H1 (cell line): ENCODE data around the gene TP73. TPM values are rescaled to one million over a fixed set of nuclear protein-coding genes. Genes with fewer than 3 reads are reported as not detected.

Experiments
- CTCF ChIA-PET: fragments of 300-600 bp; sonication (Branson Sonifier 250); formaldehyde crosslinking; loops from one replicate; lab custom pipeline; 2021; ENCODE audit not compliant: partially characterized antibody; lab: Charles Lee
- POLR2A ChIA-PET: fragments of 300-600 bp; sonication (Branson Sonifier 250); formaldehyde crosslinking; loops from one replicate; lab custom pipeline; 2021; ENCODE audit warnings: inconsistent platforms; ENCODE audit not compliant: partially characterized antibody; lab: Charles Lee
- DNase-seq, 2 experiments: peaks; one replicate each; pipeline versions ENCODE4 v3.0.0 to v3.0.0-alpha.2; 2010 to 2022; ENCODE audit warnings: low spot score in 2 of 2, low read depth in 1 of 2, mixed read lengths in 1 of 2
- FAIRE-seq: peaks from 2 replicates; lab custom pipeline; 2011; peaks lifted over from hg19 to GRCh38; lab: Jason Lieb, UNC
- H2AFZ ChIP-seq: 2 replicates; pipeline ENCODE4 v1.8.1; 2012; ENCODE audit warnings: low read length, inconsistent platforms
- H2AK5ac ChIP-seq: 2 replicates; pipeline ENCODE4 v1.6.1; 2013; ENCODE audit warnings: low read depth, low read length
- H2BK120ac ChIP-seq: replicated peaks from 2 replicates; pipeline ENCODE3; 2013; ENCODE audit warnings: low read depth, low read length, inconsistent platforms
- H2BK12ac ChIP-seq: 2 replicates; pipeline ENCODE4 v1.6.1; 2013; ENCODE audit warnings: low read depth, low read length
- H2BK15ac ChIP-seq: 2 replicates; pipeline ENCODE4 v1.6.1; 2013; ENCODE audit warnings: low read length
- H2BK20ac ChIP-seq: 2 replicates; pipeline ENCODE4 v1.6.1; 2013; ENCODE audit warnings: low read length
- H2BK5ac ChIP-seq: 2 replicates; pipeline ENCODE4 v1.6.1; 2013; ENCODE audit warnings: low read depth, low read length
- H3K14ac ChIP-seq: 2 replicates; pipeline ENCODE4 v1.6.1; 2013; ENCODE audit warnings: inconsistent platforms; ENCODE audit not compliant: insufficient read length
- H3K18ac ChIP-seq: 2 replicates; pipeline ENCODE4 v1.6.1; 2013; ENCODE audit warnings: low read length; ENCODE audit errors: extremely low read depth
- H3K23ac ChIP-seq: 2 replicates; pipeline ENCODE4 v1.6.1; 2013; ENCODE audit warnings: inconsistent platforms; ENCODE audit not compliant: insufficient read length
- H3K23me2 ChIP-seq: 2 replicates; pipeline ENCODE4 v1.6.1; 2013; ENCODE audit warnings: low read depth, low read length
- H3K27ac ChIP-seq: 2 replicates; pipeline ENCODE4 v1.6.1; 2011; ENCODE audit warnings: low read depth, low read length, inconsistent platforms
- H3K27me3 ChIP-seq, 4 experiments: replicated peaks in 1 of 4; 1 replicate in 1 of 4; 2 replicates in 3 of 4; pipeline versions ENCODE4 v1.6.1 to v1.8.1; 2011 to 2013; ENCODE audit warnings: low read length in 3 of 4, mild to moderate bottlenecking in 3 of 4, inconsistent platforms in 2 of 4, mixed read lengths in 2 of 4, moderate library complexity in 1 of 4; ENCODE audit not compliant: control insufficient read depth in 3 of 4, insufficient read depth in 3 of 4; ENCODE audit errors: extremely low read depth in 1 of 4
- H3K36me3 ChIP-seq, 4 experiments: 2 replicates each; pipeline versions ENCODE4 v1.6.1 to v1.8.1; 2011 to 2013; ENCODE audit warnings: mild to moderate bottlenecking in 4 of 4, low read length in 3 of 4, moderate library complexity in 2 of 4, control low read depth in 1 of 4, inconsistent platforms in 1 of 4; ENCODE audit not compliant: insufficient read depth in 4 of 4, control insufficient read depth in 2 of 4
- H3K4ac ChIP-seq: replicated peaks from 2 replicates; pipeline ENCODE3; 2013; ENCODE audit warnings: low read length, low read depth, mixed read lengths, inconsistent platforms; ENCODE audit not compliant: insufficient read length
- H3K4me1 ChIP-seq, 4 experiments: replicated peaks in 1 of 4; 1 replicate in 1 of 4; 2 replicates in 3 of 4; pipeline versions ENCODE4 v1.6.1 to v1.8.1; 2011 to 2013; ENCODE audit warnings: low read length in 3 of 4, inconsistent platforms in 2 of 4, mixed read lengths in 1 of 4; ENCODE audit not compliant: insufficient read depth in 4 of 4, control insufficient read depth in 3 of 4
- H3K4me2 ChIP-seq, 2 experiments: 2 replicates each; pipeline versions ENCODE4 v1.6.1 to v1.8.1; 2011 to 2013; ENCODE audit warnings: low read depth in 2 of 2, low read length in 2 of 2, control low read depth in 1 of 2, inconsistent platforms in 1 of 2, mild to moderate bottlenecking in 1 of 2; ENCODE audit not compliant: insufficient read depth in 1 of 2
- H3K4me3 ChIP-seq, 4 experiments: fragments of 200-600, 300-600 bp in 1 of 4; sonication (generic), shearing (Covaris generic), sonication (Bioruptor Twin) in 1 of 4; 2 replicates each; pipeline versions ENCODE4 v1.5.1 to v1.8.1; 2011 to 2016; ENCODE audit warnings: low read length in 4 of 4, low read depth in 3 of 4, control low read depth in 2 of 4, inconsistent platforms in 2 of 4, mild to moderate bottlenecking in 2 of 4, mixed read lengths in 1 of 4, moderate library complexity in 1 of 4; ENCODE audit not compliant: insufficient read depth in 2 of 4; ENCODE audit errors: extremely low read depth in 1 of 4
- H3K56ac ChIP-seq: replicated peaks from 2 replicates; pipeline ENCODE3; 2013; ENCODE audit warnings: low read depth, mild to moderate bottlenecking, mixed read lengths, low read length, inconsistent platforms; ENCODE audit not compliant: insufficient read length
- H3K79me1 ChIP-seq: 2 replicates; pipeline ENCODE4 v1.6.1; 2013; ENCODE audit warnings: low read depth, low read length, control low read depth
- H3K79me2 ChIP-seq, 2 experiments: 2 replicates each; pipeline versions ENCODE4 v1.6.1 to v1.8.1; 2012 to 2013; ENCODE audit warnings: low read length in 2 of 2, mild to moderate bottlenecking in 2 of 2, inconsistent platforms in 1 of 2; ENCODE audit not compliant: insufficient read depth in 2 of 2, control insufficient read depth in 1 of 2
- H3K9ac ChIP-seq, 4 experiments: replicated peaks in 1 of 4; 1 replicate in 1 of 4; 2 replicates in 3 of 4; pipeline versions ENCODE4 v1.6.1 to v1.8.1; 2011 to 2013; ENCODE audit warnings: low read depth in 3 of 4, low read length in 3 of 4, control low read depth in 2 of 4, mild to moderate bottlenecking in 2 of 4, moderate library complexity in 2 of 4, inconsistent platforms in 1 of 4; ENCODE audit errors: extremely low read depth in 1 of 4
- H3K9me3 ChIP-seq, 2 experiments: 2 replicates each; pipeline versions ENCODE4 v1.6.1 to v1.8.1; 2012 to 2013; ENCODE audit warnings: mild to moderate bottlenecking in 2 of 2, moderate library complexity in 2 of 2, control low read depth in 1 of 2, inconsistent platforms in 1 of 2, low read depth in 1 of 2, low read length in 1 of 2, mixed read lengths in 1 of 2; ENCODE audit not compliant: insufficient read depth in 2 of 2
- H4K20me1 ChIP-seq, 2 experiments: replicated peaks in 1 of 2; 2 replicates each; pipeline versions ENCODE3 to v1.8.1; 2011 to 2013; ENCODE audit warnings: inconsistent platforms in 2 of 2, low read length in 2 of 2, mild to moderate bottlenecking in 1 of 2; ENCODE audit not compliant: insufficient read depth in 2 of 2, control insufficient read depth in 1 of 2
- H4K5ac ChIP-seq: 2 replicates; pipeline ENCODE4 v1.6.1; 2013; ENCODE audit warnings: low read length, low read depth, mixed read lengths, inconsistent platforms; ENCODE audit not compliant: insufficient read length
- H4K8ac ChIP-seq: 2 replicates; pipeline ENCODE4 v1.8.0; 2013; ENCODE audit warnings: mild to moderate bottlenecking, moderate library complexity, low read length, inconsistent platforms; ENCODE audit not compliant: insufficient read depth; ENCODE audit errors: extremely low read depth
- H4K91ac ChIP-seq: replicated peaks from 2 replicates; pipeline ENCODE3; 2013; ENCODE audit warnings: low read length, mixed read lengths, inconsistent platforms; ENCODE audit not compliant: insufficient read length
- E2F6 ChIP-seq: IDR thresholded peaks from 2 replicates; pipeline ENCODE4 v1.6.1; 2012; ENCODE audit warnings: inconsistent platforms
- GABPA ChIP-seq: IDR thresholded peaks from 2 replicates; pipeline ENCODE4 v1.6.1; 2011; ENCODE audit warnings: mild to moderate bottlenecking, low read length, moderate library complexity, borderline replicate concordance; ENCODE audit not compliant: insufficient read depth
- KDM5A ChIP-seq: fragments of 200-600 bp; IDR thresholded peaks from 2 replicates; pipeline ENCODE4 v1.7.1; 2012; ENCODE audit warnings: mild to moderate bottlenecking, low read length, inconsistent platforms, mixed read lengths
- MAX ChIP-seq: IDR thresholded peaks from 2 replicates; pipeline ENCODE4 v1.6.1; 2012; ENCODE audit warnings: inconsistent platforms
- POU5F1 ChIP-seq: IDR thresholded peaks from 2 replicates; pipeline ENCODE4 v1.6.1; 2011; ENCODE audit warnings: low read depth, mild to moderate bottlenecking, low read length, moderate library complexity
- WGBS, 2 experiments: shearing (Covaris generic) in 1 of 2; methylation state at CpG; one replicate each; pipeline versions ENCODE4 v1.1.6 to v1.1.7; 2013 to 2015; ENCODE audit warnings: low lambda C conversion rate in 2 of 2, mixed read lengths in 2 of 2, inconsistent platforms in 1 of 2, low coverage in 1 of 2, missing lambda C conversion rate in 1 of 2; ENCODE audit not compliant: insufficient replicate concordance in 2 of 2, insufficient coverage in 1 of 2, insufficient read length in 1 of 2; ENCODE audit errors: extremely low coverage in 1 of 2, missing lambda C conversion rate in 1 of 2; 5-methylcytosine and 5-hydroxymethylcytosine counted together
- polyA plus RNA-seq, 7 experiments: library from polyadenylated mRNA; depleted of rRNA in 3 of 7; stranded (reverse) in 5 of 7; unstranded in 2 of 7; fragments of >200 nt in 5 of 7; fragments of 200-250 nt in 2 of 7; gene quantifications; 1 replicate in 5 of 7; 2 replicates in 1 of 7; 4 replicates in 1 of 7; pipeline versions ENCODE4 v1.2.1 to v1.2.3, GENCODE V29; 2011 to 2013; ENCODE audit warnings: missing spikeins in 2 of 7, mixed read lengths in 2 of 7
- total RNA-seq: library from RNA; stranded (reverse); fragmentation: NEBNext Ultra II Directional; extraction: Animal tissue kit (Norgen Biotek cat#: 25700); gene quantifications from 2 replicates; pipeline ENCODE4 v1.2.1, GENCODE V29; 2021

TP73 gene
- total and polyA plus RNA-seq, 2 of the 8 experiments (the other 6 are each of a cell fraction or from before 2014, with no cell fraction given), result 2.6 to 3.1 TPM

- Histone ChIP-seq H4K91ac (peak overlapping the region; percentile 46), H3K79me1 (no peaks in the 10 kb centered on the region), H2BK120ac (no peak overlapping the region), H2AK5ac (no peak overlapping the region), H3K4ac (no peak overlapping the region), H4K5ac (no peak overlapping the region), H3K14ac (no peak overlapping the region), H3K4me1 (peaks cover 0 to 27% (median 14%) of the 10 kb centered on the region in 4 experiments; a peak in 6 of 7 replicates), H2BK12ac (no peak overlapping the region), H3K27me3 (peaks cover 0 to 8% (median 3%) of the 10 kb centered on the region in 4 experiments; a peak in 3 of 7 replicates), H4K8ac (no peak overlapping the region; the same call in 1 of the 2 replicates), H4K20me1 (no peaks in the 10 kb centered on the region), H3K18ac (no peak overlapping the region; the same call in 1 of the 2 replicates), H2AFZ (no peak overlapping the region), H3K4me3 (peak overlapping the region in 2 of 4 experiments; percentile 15 to 45; a peak in 4 of 8 replicates), H2BK5ac (no peak overlapping the region; the same call in 1 of the 2 replicates), H3K23ac (no peak overlapping the region), H3K23me2 (no peaks in the 10 kb centered on the region; the same call in 1 of the 2 replicates), H3K36me3 (no peaks in the 10 kb centered on the region), H3K79me2 (no peaks in the 10 kb centered on the region), H2BK15ac (no peak overlapping the region), H3K4me2 (peak overlapping the region; percentile 46 to 61), H3K56ac (no peak overlapping the region), H3K9ac (no peak overlapping the region), H3K27ac (no peak overlapping the region), H3K9me3 (no peaks in the 10 kb centered on the region), H2BK20ac (no peak overlapping the region)
- 27% methylated on average over 7 of the region's 26 CpGs; no CpG with 5 or more reads in 1 of the 2 experiments for WGBS, 2 experiments
- CTCF ChIA-PET, result interaction anchor here (5.6 kb wide), 1 partner anchor 12 kb away, joined by 32 read pairs; no protein-coding TSS in a partner anchor
- POLR2A ChIA-PET, result interaction anchor here (1.4 kb wide), 1 partner anchor 50 kb away, joined by 3 read pairs; no protein-coding TSS in a partner anchor
- DNase-seq, result peak in 1 of 2 experiments; percentile 93
- FAIRE-seq, result no peak
- TF ChIP-seq E2F6, result peak; percentile 47
- TF ChIP-seq MAX, result peak; percentile 69
- no peak for TF ChIP-seq KDM5A
- TF ChIP-seq GABPA, result 0 out of 2 replicates have a peak, but pooled peaks have one; percentile 25
- no peak for TF ChIP-seq POU5F1
Observed at GRCh38 chr1:3683992-3684391, 31.7 kb downstream of the TP73 start.
